D721Med (cell line): ENCODE data around the gene KIAA0513.

Experiments
- DNase-seq: peaks from one replicate; pipeline ENCODE4 v3.0.0; 2011; ENCODE audit warnings: low spot score; ENCODE audit not compliant: insufficient read length
- FAIRE-seq: peaks from 2 replicates; lab custom pipeline; 2011; peaks lifted over from hg19 to GRCh38; lab: Jason Lieb, UNC
- CTCF ChIP-seq: IDR thresholded peaks from 2 replicates; pipeline ENCODE4 v1.5.1; 2012; ENCODE audit warnings: mild to moderate bottlenecking, control low read depth; ENCODE audit not compliant: insufficient read depth; ENCODE audit errors: missing control alignments

The KIAA0513 gene

GRCh38 chr16:85003725-85004586, 23.6 kb upstream of the KIAA0513 start:
- FAIRE-seq, result no peak
- TF ChIP-seq CTCF, result no peak
- no peak for DNase-seq

GRCh38 chr16:85004587-85005205, 22.9 kb upstream of the KIAA0513 start:
- TF ChIP-seq CTCF, result no peak
- FAIRE-seq, result no peak
- DNase-seq, result no peak

- TF ChIP-seq CTCF, result no peak
- no peak for FAIRE-seq
- no peak for DNase-seq
Observed at GRCh38 chr16:85005285-85006069, 22.1 kb upstream of the KIAA0513 start.

GRCh38 chr16:85006639-85007038, 21.0 kb upstream of the KIAA0513 start:
- no peak for DNase-seq
- TF ChIP-seq CTCF, result no peak
- FAIRE-seq, result no peak

- TF ChIP-seq CTCF, result no peak
- DNase-seq (no peak), FAIRE-seq (no peak)
Observed at GRCh38 chr16:85007496-85008214, 19.9 kb upstream of the KIAA0513 start.

GRCh38 chr16:85008271-85008670, 19.3 kb upstream of the KIAA0513 start:
- TF ChIP-seq CTCF, result no peak
- no peak for FAIRE-seq

More at GRCh38 chr16:85008271-85008670, 19.3 kb upstream of the KIAA0513 start:
- no peak for DNase-seq
